SH-SY5Y (cell line): ENCODE results near the gene NCL.

Experiments used
- GATA2 ChIP-seq: IDR thresholded peaks from 2 replicates; pipeline ENCODE4 v1.6.1; 2011; ENCODE audit warnings: mild to moderate bottlenecking, low read depth, low read length
- GATA3 ChIP-seq: IDR thresholded peaks from 2 replicates; pipeline ENCODE4 v1.6.1; 2011; ENCODE audit warnings: low read depth, mild to moderate bottlenecking, low read length, moderate library complexity

- TF ChIP-seq GATA2: no peak
- TF ChIP-seq GATA3: no peak
Observed at GRCh38 chr2:231412618-231412963, 51.7 kb downstream of the NCL start.
